Prostate gland (tissue), 2 donors: ENCODE results near the gene MAMSTR. TPM values are rescaled to one million over a fixed set of nuclear protein-coding genes. Genes with fewer than 3 reads are reported as not detected.

Source experiments
- DNase-seq: peaks from one replicate; pipeline ENCODE4 v3.0.0-alpha.2; 2019; ENCODE audit warnings: low spot score
- H3K27ac ChIP-seq, 2 donors: fragments of 200-600 bp; sonication (generic); 2 replicates each; pipeline ENCODE4 v1.5.1; 2017 to 2019
- H3K27me3 ChIP-seq: fragments of 200-600 bp; sonication (generic); replicated peaks from 2 replicates; pipeline ENCODE4 v1.5.1; 2019; ENCODE audit not compliant: insufficient read depth
- H3K36me3 ChIP-seq, 2 donors: fragments of 200-600 bp; sonication (generic); 1 replicate in 1 of 2; 2 replicates in 1 of 2; pipeline versions ENCODE4 v1.5.1 to v1.8.1; 2017 to 2019
- H3K4me1 ChIP-seq: fragments of 200-600 bp; sonication (generic); replicated peaks from 2 replicates; pipeline ENCODE4 v1.5.1; 2019
- H3K4me3 ChIP-seq, 2 donors: fragments of 200-600 bp; sonication (generic); 2 replicates each; pipeline ENCODE4 v1.5.1; 2017 to 2019
- H3K9me3 ChIP-seq: fragments of 200-600 bp; sonication (generic); 2 replicates; pipeline ENCODE4 v1.5.1; 2017
- POLR2A ChIP-seq: fragments of 450-650 bp; IDR thresholded peaks from one replicate; pipeline ENCODE4 v1.6.1; 2016; ENCODE audit warnings: antibody characterized with exemption, mild to moderate bottlenecking
- POLR2AphosphoS5 ChIP-seq: sonication (generic); formaldehyde crosslinking; IDR thresholded peaks from one replicate; pipeline ENCODE4 v1.6.1; 2017; ENCODE audit warnings: antibody characterized with exemption
- WGBS: methylation state at CpG from one replicate; pipeline ENCODE4 v1.1.5; 2018; 5-methylcytosine and 5-hydroxymethylcytosine counted together
- intact Hi-C: fragments of 100-400 bp; cut with DNase I; formaldehyde crosslinking; loops from one replicate; pipeline ENCODE4 v1.14.2; 2022
- total RNA-seq, 2 donors: library from RNA; depleted of rRNA; stranded (reverse); fragments of >200 nt; gene quantifications; one replicate each; pipeline ENCODE4 v1.1.0, GENCODE V29; 2016
- TF ChIP-seq, protein P1 (sequence below), 4 experiments: fragments of 200-600 bp in 2 of 4; fragments of 450-650 bp in 2 of 4; sonication (generic) in 2 of 4; IDR thresholded peaks; 1 replicate in 3 of 4; 2 replicates in 1 of 4; pipeline ENCODE4 v1.5.1; 2016 to 2019; ENCODE audit warnings: antibody characterized with exemption in 4 of 4, mild to moderate bottlenecking in 2 of 4, moderate library complexity in 2 of 4

MAMSTR gene
- total RNA-seq, 2 donors from 2014 or later: 2.6 to 13.9 TPM

DNA sequence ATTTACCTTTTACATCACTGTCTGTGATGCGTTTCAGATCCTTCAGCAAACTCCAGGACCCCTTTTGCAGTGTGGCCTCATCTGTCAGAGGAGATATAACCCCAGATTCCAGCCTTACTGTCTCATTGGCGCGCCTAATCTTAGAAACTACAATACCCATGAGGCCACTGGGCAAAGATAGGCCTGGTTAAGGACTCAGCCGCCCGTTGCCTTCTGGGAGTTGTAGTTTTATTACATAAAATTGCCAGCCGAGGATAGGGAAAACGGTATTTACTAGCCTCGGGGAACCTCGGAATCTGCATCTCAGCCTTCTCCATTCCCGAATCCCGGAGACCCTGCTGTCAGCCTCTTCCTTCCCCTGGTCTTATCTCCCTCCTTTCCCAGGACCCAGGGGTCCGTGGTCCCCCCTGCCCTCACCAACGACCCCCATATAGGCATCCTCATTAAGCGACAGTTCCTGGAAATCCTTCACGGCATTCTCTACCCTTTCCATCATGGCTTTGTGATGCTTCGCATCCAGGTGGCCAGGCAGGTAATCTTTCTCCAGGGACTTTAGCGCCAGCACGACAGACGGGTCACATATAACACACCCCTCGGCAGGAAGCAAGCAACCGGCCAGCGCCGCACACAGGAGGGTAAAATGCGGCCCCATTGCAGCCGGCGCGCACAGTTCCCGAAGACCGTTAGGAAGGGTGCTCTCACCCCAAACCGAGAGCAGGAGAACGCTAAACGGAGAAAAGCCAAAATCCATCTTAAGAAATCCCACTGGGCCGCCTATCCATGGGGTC lies 25.9 kb upstream of the MAMSTR start:
- 39% methylated on average over 33 of the region's 33 CpGs for WGBS
- Histone ChIP-seq H3K9me3 (no peaks in the 10 kb centered on the region), H3K27me3 (no peaks in the 10 kb centered on the region), H3K27ac (no peak overlapping the region), H3K4me3 (no peak overlapping the region), H3K4me1 (no peaks in the 10 kb centered on the region), H3K36me3 (no peaks in the 10 kb centered on the region)
- DNase-seq: peak; percentile 46
- intact Hi-C loops: no loop called here
- TF ChIP-seq, protein P1, sequence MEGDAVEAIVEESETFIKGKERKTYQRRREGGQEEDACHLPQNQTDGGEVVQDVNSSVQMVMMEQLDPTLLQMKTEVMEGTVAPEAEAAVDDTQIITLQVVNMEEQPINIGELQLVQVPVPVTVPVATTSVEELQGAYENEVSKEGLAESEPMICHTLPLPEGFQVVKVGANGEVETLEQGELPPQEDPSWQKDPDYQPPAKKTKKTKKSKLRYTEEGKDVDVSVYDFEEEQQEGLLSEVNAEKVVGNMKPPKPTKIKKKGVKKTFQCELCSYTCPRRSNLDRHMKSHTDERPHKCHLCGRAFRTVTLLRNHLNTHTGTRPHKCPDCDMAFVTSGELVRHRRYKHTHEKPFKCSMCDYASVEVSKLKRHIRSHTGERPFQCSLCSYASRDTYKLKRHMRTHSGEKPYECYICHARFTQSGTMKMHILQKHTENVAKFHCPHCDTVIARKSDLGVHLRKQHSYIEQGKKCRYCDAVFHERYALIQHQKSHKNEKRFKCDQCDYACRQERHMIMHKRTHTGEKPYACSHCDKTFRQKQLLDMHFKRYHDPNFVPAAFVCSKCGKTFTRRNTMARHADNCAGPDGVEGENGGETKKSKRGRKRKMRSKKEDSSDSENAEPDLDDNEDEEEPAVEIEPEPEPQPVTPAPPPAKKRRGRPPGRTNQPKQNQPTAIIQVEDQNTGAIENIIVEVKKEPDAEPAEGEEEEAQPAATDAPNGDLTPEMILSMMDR (IDR thresholded peaks at IDR 0.05): no peak
- peak; percentile 40 for TF ChIP-seq POLR2AphosphoS5
- no peak for TF ChIP-seq POLR2A

DNA sequence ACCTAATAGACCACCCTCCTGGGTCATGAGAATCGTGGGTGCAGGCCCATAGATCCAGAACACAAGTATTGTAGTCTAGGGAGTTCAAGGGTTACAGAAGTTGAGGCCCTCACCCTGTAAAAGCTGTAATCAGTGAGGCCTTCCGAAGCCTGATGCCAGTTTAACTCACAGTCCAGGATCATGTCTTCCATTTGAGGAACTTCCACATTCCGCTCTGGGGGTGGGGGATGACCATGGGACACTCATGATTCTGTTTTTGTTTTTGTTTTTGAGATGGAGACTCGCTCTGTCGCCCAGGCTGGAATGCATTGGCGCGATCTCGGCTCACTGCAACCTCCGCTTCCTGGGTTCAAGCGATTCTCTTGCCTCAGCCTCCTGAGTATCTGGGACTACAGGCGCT lies 22.6 kb upstream of the MAMSTR start:
- no peaks in the 10 kb centered on the region for H3K36me3 ChIP-seq
- TF ChIP-seq, protein P1 (IDR thresholded peaks at IDR 0.05): no peak
- no peak for TF ChIP-seq POLR2AphosphoS5
- TF ChIP-seq POLR2A: no peak
- 93% methylated on average over 11 of the region's 11 CpGs for WGBS
- peaks cover 7% of the 10 kb centered on the region for H3K4me1 ChIP-seq
- H3K27me3 ChIP-seq: no peaks in the 10 kb centered on the region
- no peak for DNase-seq
- no peaks in the 10 kb centered on the region for H3K9me3 ChIP-seq
- H3K4me3 ChIP-seq: no peak overlapping the region
- intact Hi-C loops: no loop called here
- H3K27ac ChIP-seq: no peak overlapping the region

DNA sequence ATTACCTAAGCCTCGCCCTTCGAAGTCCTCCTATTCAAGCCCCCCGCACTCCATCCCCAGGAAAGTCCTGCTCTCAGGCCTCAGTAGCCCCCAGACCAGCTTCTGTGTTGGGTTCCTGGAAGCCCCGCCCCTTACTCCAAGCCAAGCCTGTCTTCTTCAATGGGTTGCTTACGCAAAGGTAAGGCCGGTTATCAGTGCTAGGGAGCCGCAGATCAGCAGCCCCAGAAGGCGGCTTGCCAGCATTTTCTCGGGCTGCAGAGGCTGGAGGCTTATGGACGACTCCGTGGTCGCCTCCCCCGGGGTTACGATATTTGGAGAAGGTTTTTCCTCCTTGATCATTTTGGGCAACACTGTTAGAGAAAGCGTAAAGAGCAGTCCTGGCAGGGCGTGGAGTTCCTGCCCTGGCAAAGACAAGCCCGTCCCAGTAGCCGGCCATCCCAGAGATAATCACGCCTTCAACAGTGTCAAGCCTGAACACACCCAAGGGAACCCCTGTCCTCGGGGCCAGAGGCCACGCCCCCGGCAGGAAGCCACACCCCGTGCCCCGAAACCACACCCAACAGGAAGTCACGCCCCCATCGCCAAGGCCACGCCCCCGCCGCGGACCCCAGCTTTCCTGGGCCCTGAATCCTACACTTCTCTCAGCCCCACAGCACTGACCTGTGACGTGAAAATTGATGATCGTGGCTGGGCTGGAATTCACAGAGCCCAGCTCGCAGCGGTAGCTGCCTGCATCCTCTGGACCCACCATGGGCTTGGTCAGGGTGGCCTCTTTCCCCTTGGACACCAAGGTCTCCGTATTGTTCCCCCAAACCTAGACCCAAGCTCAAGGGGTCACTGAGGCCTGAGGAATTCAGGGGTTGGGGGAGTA lies 21.8 kb upstream of the MAMSTR start:
- intact Hi-C loops: no loop called here
- 49% methylated on average over 35 of the region's 35 CpGs for WGBS
- H3K4me3 ChIP-seq: no peak overlapping the region

DNA sequence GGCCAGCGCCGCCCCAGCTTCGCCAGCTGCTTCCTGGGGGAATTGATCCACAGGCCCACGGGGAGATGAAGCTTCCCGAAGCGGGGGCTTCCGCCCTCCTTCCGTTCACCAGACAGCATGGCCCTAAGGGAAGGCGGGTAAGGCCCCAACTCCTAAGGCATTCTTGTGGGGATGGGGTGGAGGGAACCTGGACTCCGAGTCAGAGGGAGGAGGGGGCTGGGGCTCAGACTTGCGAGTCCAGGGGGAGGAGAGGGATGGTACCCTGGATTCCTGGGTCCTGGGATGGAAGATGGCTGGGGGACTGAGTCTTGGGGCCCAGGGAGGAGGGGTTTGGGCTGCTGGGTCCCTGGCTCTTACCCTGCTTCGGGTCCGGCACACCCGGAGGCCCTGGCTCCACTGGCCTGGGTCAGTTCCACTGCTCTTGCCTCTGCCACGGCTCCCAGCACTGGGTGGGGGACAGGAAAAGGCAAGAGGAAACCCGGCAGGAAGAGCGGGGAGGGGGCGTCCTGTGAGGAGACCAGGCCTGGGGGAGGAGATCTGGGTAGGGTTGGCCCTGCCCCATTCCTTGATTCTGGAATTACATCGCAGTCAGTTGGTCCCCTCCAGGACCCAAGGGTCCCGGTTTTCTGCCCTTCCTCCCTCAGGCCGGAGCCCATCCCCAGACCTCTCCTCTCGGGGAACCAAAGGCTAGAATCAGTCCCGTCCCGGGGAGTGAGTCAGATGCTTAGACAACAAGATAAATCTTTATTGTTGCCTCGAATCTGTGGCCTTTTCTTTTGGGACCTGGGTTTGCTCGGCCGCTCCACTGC lies 20.8 kb upstream of the MAMSTR start, which contains the start of gene RASIP1:
RASIP1 (minus strand) TSS at position 447 of the 809 bp plus-strand sequence; CDS start at position 119, 328 bp downstream.
- DNase-seq: no peak

More for the DNA sequence above, 21.8 kb upstream of the MAMSTR start:
- Histone ChIP-seq H3K9me3 (no peaks in the 10 kb centered on the region), H3K36me3 (no peaks in the 10 kb centered on the region), H3K27me3 (no peaks in the 10 kb centered on the region), H3K4me1 (peaks cover 7% of the 10 kb centered on the region), H3K27ac (peak overlapping the region; percentile 14 to 22)
- DNase-seq: no peak
- TF ChIP-seq, protein P1 (IDR thresholded peaks at IDR 0.05): no peak
- TF ChIP-seq POLR2A: no peak
- no peak for TF ChIP-seq POLR2AphosphoS5

More for the DNA sequence above, 20.8 kb upstream of the MAMSTR start, which contains the start of gene RASIP1:
- intact Hi-C loops: no loop called here
- TF ChIP-seq, protein P1 (IDR thresholded peaks at IDR 0.05): no peak
- TF ChIP-seq POLR2A (no peak), POLR2AphosphoS5 (no peak)
- Histone ChIP-seq H3K4me1 (peaks cover 7% of the 10 kb centered on the region), H3K27me3 (no peaks in the 10 kb centered on the region), H3K27ac (peak within 1 kb of the TSS; percentile 61 to 71), H3K9me3 (no peaks in the 10 kb centered on the region), H3K4me3 (peak within 1 kb of the TSS; percentile 38 to 40), H3K36me3 (no peaks in the 10 kb centered on the region)
- 70% methylated on average over 27 of the region's 27 CpGs for WGBS
